ENCODE data around the gene CARD16. TPM values are rescaled to one million over a fixed set of nuclear protein-coding genes. Genes with fewer than 3 reads are reported as not detected.

Gene CARD16
- total RNA-seq, 4 donors from 2014 or later = 2.5 to 9.4 (median 3.4) TPM; not detected in 1

- no peaks in the 10 kb centered on the region for H3K27me3 ChIP-seq
- 61% methylated on average over 4 of the region's 4 CpGs for WGBS
- no peaks in the 10 kb centered on the region for H3K4me1 ChIP-seq
- intact Hi-C loops (cut with DNase I) = no loop called here
- no peak overlapping the region for H3K27ac ChIP-seq (replicated peaks in 1 of 4)
- H3K9me3 ChIP-seq = no peaks in the 10 kb centered on the region
- TF ChIP-seq POLR2A (IDR thresholded peaks at IDR 0.05; ENCODE audit: low read depth) = no peak
- no peak for TF ChIP-seq POLR2AphosphoS5 (IDR thresholded peaks at IDR 0.05)
- no peak for TF ChIP-seq CTCF (IDR thresholded peaks at IDR 0.05)
- no peaks in the 10 kb centered on the region for H3K36me3 ChIP-seq
- DNase-seq (ENCODE audit: extremely low spot score) = no peak
- H3K4me3 ChIP-seq = no peak overlapping the region
Observed at GRCh38 chr11:105057432-105057831, 12.3 kb upstream of the CARD16 start.

GRCh38 chr11:105056446-105056845 is 11.3 kb upstream of the CARD16 start:
- no peak for TF ChIP-seq EP300 (IDR thresholded peaks at IDR 0.05)
- no peak for TF ChIP-seq CTCF (IDR thresholded peaks at IDR 0.05)
- H3K27me3 ChIP-seq = no peaks in the 10 kb centered on the region
- no peak for DNase-seq (ENCODE audit: extremely low spot score)
- H3K4me3 ChIP-seq = no peak overlapping the region
- no peaks in the 10 kb centered on the region for H3K36me3 ChIP-seq
- H3K4me1 ChIP-seq = no peaks in the 10 kb centered on the region
- 100% methylated on average over 1 of the region's 1 CpG for WGBS
- H3K9me3 ChIP-seq = no peaks in the 10 kb centered on the region
- intact Hi-C loops (cut with DNase I) = no loop called here
- H3K27ac ChIP-seq (replicated peaks in 1 of 4) = no peak overlapping the region

- no peak for DNase-seq (ENCODE audit: extremely low spot score)
- H3K9me3 ChIP-seq = no peaks in the 10 kb centered on the region
- intact Hi-C loops (cut with DNase I) = no loop called here
- TF ChIP-seq POLR2A (IDR thresholded peaks at IDR 0.05; ENCODE audit: low read depth) = no peak
- no peak for TF ChIP-seq EP300 (IDR thresholded peaks at IDR 0.05)
- TF ChIP-seq POLR2AphosphoS5 (IDR thresholded peaks at IDR 0.05) = no peak
- TF ChIP-seq CTCF (IDR thresholded peaks at IDR 0.05) = no peak
- WGBS = 70% methylated on average over 2 of the region's 2 CpGs
- no peaks in the 10 kb centered on the region for H3K27me3 ChIP-seq
- no peak overlapping the region for H3K27ac ChIP-seq (replicated peaks in 1 of 4)
- H3K4me3 ChIP-seq = no peak overlapping the region
- no peaks in the 10 kb centered on the region for H3K4me1 ChIP-seq
- H3K36me3 ChIP-seq = no peaks in the 10 kb centered on the region
Observed at GRCh38 chr11:105054723-105055493, 9.8 kb upstream of the CARD16 start.

- 94% methylated on average over 3 of the region's 3 CpGs for WGBS
- peaks cover under 1 to 2% (median 1%) of the 10 kb centered on the region in 4 donors for H3K4me1 ChIP-seq
- intact Hi-C loops (cut with DNase I) = no loop called here
- H3K36me3 ChIP-seq = no peaks in the 10 kb centered on the region
- no peaks in the 10 kb centered on the region for H3K9me3 ChIP-seq
- no peak overlapping the region for H3K4me3 ChIP-seq
- no peak overlapping the region for H3K27ac ChIP-seq (replicated peaks in 1 of 4)
- no peaks in the 10 kb centered on the region for H3K27me3 ChIP-seq
- TF ChIP-seq POLR2AphosphoS5 (IDR thresholded peaks at IDR 0.05) (no peak), EP300 (IDR thresholded peaks at IDR 0.05) (no peak), POLR2A (IDR thresholded peaks at IDR 0.05; ENCODE audit: low read depth) (no peak), CTCF (IDR thresholded peaks at IDR 0.05) (no peak)
- no peak for DNase-seq (ENCODE audit: extremely low spot score)
Observed at GRCh38 chr11:105052487-105052886, 7.4 kb upstream of the CARD16 start.

GRCh38 chr11:105051559-105051958 is 6.4 kb upstream of the CARD16 start:
- intact Hi-C loops (cut with DNase I) = no loop called here
- no peak overlapping the region for H3K27ac ChIP-seq (replicated peaks in 1 of 4)
- TF ChIP-seq POLR2A (IDR thresholded peaks at IDR 0.05; ENCODE audit: low read depth) = no peak
- TF ChIP-seq EP300 (IDR thresholded peaks at IDR 0.05) = no peak
- no peak for TF ChIP-seq POLR2AphosphoS5 (IDR thresholded peaks at IDR 0.05)
- no peak for TF ChIP-seq CTCF (IDR thresholded peaks at IDR 0.05)
- H3K27me3 ChIP-seq = no peaks in the 10 kb centered on the region
- H3K4me3 ChIP-seq = no peak overlapping the region
- no peak for DNase-seq (ENCODE audit: extremely low spot score)
- 90% methylated on average over 2 of the region's 2 CpGs for WGBS
- H3K9me3 ChIP-seq = no peaks in the 10 kb centered on the region
- no peaks in the 10 kb centered on the region for H3K36me3 ChIP-seq
- H3K4me1 ChIP-seq = peaks cover 10% of the 10 kb centered on the region in 4 donors

Data from esophagus muscularis mucosa (tissue), 4 donors.